Right atrium auricular region (tissue), 2 donors: ENCODE data around the gene SYCE1L. TPM values are rescaled to one million over a fixed set of nuclear protein-coding genes. Genes with fewer than 3 reads are reported as not detected.

ENCODE experiments used
- DNase-seq: peaks from one replicate; pipeline ENCODE4 v3.0.0-alpha.2; 2019; ENCODE audit warnings: low spot score
- H3K27ac ChIP-seq, 2 donors: fragments of 200-600 bp; sonication (generic); 1 replicate in 1 of 2; 2 replicates in 1 of 2; pipeline ENCODE4 v1.5.1; 2016 to 2019
- H3K27me3 ChIP-seq, 2 donors: fragments of 200-600 bp; sonication (generic); one replicate each; pipeline versions ENCODE4 v1.5.1 to v1.6.0; 2017 to 2019
- H3K36me3 ChIP-seq: fragments of 200-600 bp; sonication (generic); one replicate; pipeline ENCODE4 v1.5.1; 2016
- H3K4me1 ChIP-seq, 2 donors: fragments of 200-600 bp; sonication (generic); one replicate each; pipeline versions ENCODE4 v1.5.1 to v1.6.0; 2017 to 2019
- H3K4me3 ChIP-seq, 2 donors: fragments of 200-600 bp; sonication (generic); 1 replicate in 1 of 2; 2 replicates in 1 of 2; pipeline ENCODE4 v1.5.1; 2017 to 2019; ENCODE audit warnings: mild to moderate bottlenecking in 1 of 2, moderate library complexity in 1 of 2
- H3K9me3 ChIP-seq, 2 donors: fragments of 200-600 bp; sonication (generic); one replicate each; pipeline ENCODE4 v1.5.1; 2019
- CTCF ChIP-seq, 2 donors: fragments of 200-600 bp; sonication (generic); IDR thresholded peaks; one replicate each; pipeline ENCODE4 v1.5.1; 2019; ENCODE audit warnings: antibody characterized with exemption in 2 of 2
- total RNA-seq, 2 donors: library from RNA; depleted of rRNA; stranded (reverse); fragments of >200 nt; gene quantifications; one replicate each; pipeline ENCODE4 v1.1.0, GENCODE V29; 2016

Gene SYCE1L
- total RNA-seq, 2 donors from 2014 or later: 1.8 TPM; not detected in 1

- H3K4me1 ChIP-seq: peaks cover 0 to under 1% of the 10 kb centered on the region in 2 donors
- DNase-seq: no peak
- no peaks in the 10 kb centered on the region for H3K9me3 ChIP-seq
- TF ChIP-seq CTCF (IDR thresholded peaks at IDR 0.05): no peak
- H3K27ac ChIP-seq: no peak overlapping the region
- no peaks in the 10 kb centered on the region for H3K36me3 ChIP-seq
- H3K4me3 ChIP-seq: no peak overlapping the region
- H3K27me3 ChIP-seq: no peaks in the 10 kb centered on the region
Measured at GRCh38 chr16:77219437-77219836, 20.2 kb downstream of the SYCE1L start.

- no peaks in the 10 kb centered on the region for H3K9me3 ChIP-seq
- H3K4me3 ChIP-seq: no peak overlapping the region
- no peaks in the 10 kb centered on the region for H3K36me3 ChIP-seq
- TF ChIP-seq CTCF (IDR thresholded peaks at IDR 0.05): no peak
- H3K27ac ChIP-seq: no peak overlapping the region
- no peaks in the 10 kb centered on the region for H3K27me3 ChIP-seq
- DNase-seq: peak; percentile 32
- H3K4me1 ChIP-seq: no peaks in the 10 kb centered on the region
Measured at GRCh38 chr16:77220427-77220826, 21.2 kb downstream of the SYCE1L start.

GRCh38 chr16:77221482-77221881 is 22.3 kb downstream of the SYCE1L start:
- peak; percentile 9 for DNase-seq

GRCh38 chr16:77223184-77223583 is 24.0 kb downstream of the SYCE1L start:
- no peaks in the 10 kb centered on the region for H3K4me1 ChIP-seq
- DNase-seq: peak; percentile 53
- TF ChIP-seq CTCF (IDR thresholded peaks at IDR 0.05): no peak
- H3K27ac ChIP-seq: no peak overlapping the region
- H3K9me3 ChIP-seq: no peaks in the 10 kb centered on the region
- no peaks in the 10 kb centered on the region for H3K36me3 ChIP-seq
- H3K4me3 ChIP-seq: no peak overlapping the region
- H3K27me3 ChIP-seq: no peaks in the 10 kb centered on the region

More at GRCh38 chr16:77221482-77221881, 22.3 kb downstream of the SYCE1L start:
- Histone ChIP-seq H3K27ac (no peak overlapping the region), H3K9me3 (no peaks in the 10 kb centered on the region), H3K27me3 (no peaks in the 10 kb centered on the region), H3K36me3 (no peaks in the 10 kb centered on the region), H3K4me3 (no peak overlapping the region), H3K4me1 (no peaks in the 10 kb centered on the region)
- no peak for TF ChIP-seq CTCF (IDR thresholded peaks at IDR 0.05)

- Histone ChIP-seq H3K27me3 (no peaks in the 10 kb centered on the region), H3K27ac (no peak overlapping the region), H3K36me3 (no peaks in the 10 kb centered on the region), H3K4me3 (no peak overlapping the region), H3K4me1 (no peaks in the 10 kb centered on the region), H3K9me3 (no peaks in the 10 kb centered on the region)
- no peak for TF ChIP-seq CTCF (IDR thresholded peaks at IDR 0.05)
- no peak for DNase-seq
Measured at GRCh38 chr16:77225182-77225581, 26.0 kb downstream of the SYCE1L start.

GRCh38 chr16:77227745-77228144 is 28.5 kb downstream of the SYCE1L start:
- no peak overlapping the region for H3K4me3 ChIP-seq
- DNase-seq: no peak
- H3K4me1 ChIP-seq: no peaks in the 10 kb centered on the region
- no peaks in the 10 kb centered on the region for H3K27me3 ChIP-seq
- TF ChIP-seq CTCF (IDR thresholded peaks at IDR 0.05): no peak
- H3K9me3 ChIP-seq: no peaks in the 10 kb centered on the region
- H3K36me3 ChIP-seq: no peaks in the 10 kb centered on the region
- H3K27ac ChIP-seq: no peak overlapping the region
